ENCODE results near the gene CNTN5.

GRCh38 chr11:99589771-99590170 is 569.0 kb downstream of the CNTN5 start:
- TF ChIP-seq POLR2A (IDR thresholded peaks at IDR 0.05), result no peak
- TF ChIP-seq CTCF (IDR thresholded peaks at IDR 0.05), result no peak

Data from esophagus squamous epithelium (tissue), 4 donors.